Fibroblast of upper back skin (primary cell): ENCODE results near the gene LRFN5.
A peak's percentile ranks its signal among the peaks of the same experiment; 100 is the strongest.
"Not testable (repeated sequence)": the region's sequence is repeated elsewhere in the genome, so short reads cannot be mapped to it uniquely, and the experiment has no call there.

Source experiments
- DNase-seq: peaks from one replicate; pipeline ENCODE4 v3.0.0-alpha.2; 2013

LRFN5 gene

GRCh38 chr14:41641690-41642089 is 35.0 kb downstream of the LRFN5 start:
- DNase-seq, result no peak

GRCh38 chr14:41642367-41642766 is 35.7 kb downstream of the LRFN5 start:
- no peak for DNase-seq

- no peak for DNase-seq
Measured at GRCh38 chr14:41642789-41643188, 36.1 kb downstream of the LRFN5 start.

- DNase-seq, result no peak
Measured at GRCh38 chr14:41644606-41645005, 37.9 kb downstream of the LRFN5 start.

GRCh38 chr14:41650802-41651201 is 44.1 kb downstream of the LRFN5 start:
- no peak for DNase-seq

- DNase-seq, result no peak
Measured at GRCh38 chr14:41654196-41654595, 47.5 kb downstream of the LRFN5 start.

- DNase-seq, result no peak
Measured at GRCh38 chr14:41662780-41663472, 56.2 kb downstream of the LRFN5 start.

- DNase-seq, result peak; percentile 83
Measured at GRCh38 chr14:41663473-41663850, 56.8 kb downstream of the LRFN5 start.

- DNase-seq, result peak; percentile 59
Measured at GRCh38 chr14:41666301-41666700, 59.6 kb downstream of the LRFN5 start.

- peak; percentile 77 for DNase-seq
Measured at GRCh38 chr14:41668356-41668755, 61.7 kb downstream of the LRFN5 start.

- DNase-seq, result not testable (repeated sequence)
Measured at GRCh38 chr14:41673601-41674000, 66.9 kb downstream of the LRFN5 start.

GRCh38 chr14:41674511-41674971 is 67.9 kb downstream of the LRFN5 start:
- DNase-seq, result not testable (repeated sequence)

GRCh38 chr14:41699486-41699885 is 92.8 kb downstream of the LRFN5 start:
- DNase-seq, result no peak

- DNase-seq, result no peak
Measured at GRCh38 chr14:41718477-41719166, 111.9 kb downstream of the LRFN5 start.

GRCh38 chr14:41739203-41739602 is 132.5 kb downstream of the LRFN5 start:
- no peak for DNase-seq

GRCh38 chr14:41743140-41743539 is 136.5 kb downstream of the LRFN5 start:
- DNase-seq, result no peak

GRCh38 chr14:41749429-41749828 is 142.8 kb downstream of the LRFN5 start:
- DNase-seq, result peak; percentile 67

GRCh38 chr14:41750575-41750974 is 143.9 kb downstream of the LRFN5 start:
- DNase-seq, result not testable (repeated sequence)

GRCh38 chr14:41758011-41758665 is 151.5 kb downstream of the LRFN5 start:
- no peak for DNase-seq

GRCh38 chr14:41761204-41761603 is 154.5 kb downstream of the LRFN5 start:
- DNase-seq, result no peak

- no peak for DNase-seq
Measured at GRCh38 chr14:41766772-41767171, 160.1 kb downstream of the LRFN5 start.

- no peak for DNase-seq
Measured at GRCh38 chr14:41773536-41774279, 167.0 kb downstream of the LRFN5 start.

GRCh38 chr14:41782511-41782910 is 175.8 kb downstream of the LRFN5 start:
- no peak for DNase-seq
